HepG2 (cell line): Measurements from ENCODE around the gene UCHL3. TPM values are rescaled to one million over a fixed set of nuclear protein-coding genes. Genes with fewer than 3 reads are reported as not detected.
A peak's percentile ranks its signal among the peaks of the same experiment; 100 is the strongest.

Source experiments
- CHD4 ChIP-seq: fragments of 200-600 bp; sonication (generic); IDR thresholded peaks from 2 replicates; pipeline ENCODE4 v1.7.0; 2017; ENCODE audit warnings: mild to moderate bottlenecking, low read length, borderline replicate concordance
- DNMT3B ChIP-seq: conservative IDR thresholded peaks from 2 replicates; pipeline ENCODE4 v1.6.1; 2016; ENCODE audit warnings: missing biosample characterization, control low read depth
- GFI1 ChIP-seq: sonication (generic); formaldehyde crosslinking; IDR thresholded peaks from 2 replicates; pipeline ENCODE4 v1.5.0; 2020; ENCODE audit warnings: missing genetic modification reagents, mild to moderate bottlenecking, borderline replicate concordance
- KAT8 ChIP-seq: IDR thresholded peaks from 2 replicates; pipeline ENCODE4 v1.6.1; 2016; ENCODE audit warnings: missing genetic modification reagents, missing compliant biosample characterization
- MYNN ChIP-seq: sonication (generic); formaldehyde crosslinking; IDR thresholded peaks from 2 replicates; pipeline ENCODE4 v1.4.0; 2020; ENCODE audit warnings: mild to moderate bottlenecking, low read depth, missing genetic modification reagents
- ONECUT2 ChIP-seq: sonication (generic); formaldehyde crosslinking; IDR thresholded peaks from 2 replicates; pipeline ENCODE4 v1.4.0; 2020; ENCODE audit warnings: missing genetic modification reagents
- PHF21A ChIP-seq: sonication (generic); formaldehyde crosslinking; IDR thresholded peaks from 2 replicates; pipeline ENCODE4 v1.5.0; 2020; ENCODE audit warnings: mild to moderate bottlenecking, missing genetic modification reagents
- RARG ChIP-seq: sonication (generic); formaldehyde crosslinking; IDR thresholded peaks from 2 replicates; pipeline ENCODE4 v1.4.0; 2020; ENCODE audit warnings: low read depth, mild to moderate bottlenecking, missing genetic modification reagents
- RBAK ChIP-seq: sonication (generic); formaldehyde crosslinking; IDR thresholded peaks from 2 replicates; pipeline ENCODE4 v1.5.1; 2020; ENCODE audit warnings: mild to moderate bottlenecking, missing genetic modification reagents
- SALL1 ChIP-seq: sonication (generic); formaldehyde crosslinking; IDR thresholded peaks from 2 replicates; pipeline ENCODE4 v1.8.0; 2022; ENCODE audit warnings: mild to moderate bottlenecking, missing genetic modification reagents
- SNRNP70 ChIP-seq: fragments of 200-400 bp; formaldehyde crosslinking; IDR thresholded peaks from 2 replicates; pipeline ENCODE4 v1.6.1; 2017; ENCODE audit warnings: mild to moderate bottlenecking, low read depth, low read length, moderate library complexity
- TP53 ChIP-seq: sonication (generic); formaldehyde crosslinking; conservative IDR thresholded peaks from 2 replicates; pipeline ENCODE4 v1.4.0; 2020; ENCODE audit warnings: missing genetic modification reagents
- YEATS2 ChIP-seq: sonication (generic); formaldehyde crosslinking; IDR thresholded peaks from 2 replicates; pipeline ENCODE4 v1.4.0; 2020; ENCODE audit warnings: missing genetic modification reagents, borderline replicate concordance
- ZNF296 ChIP-seq: sonication (generic); formaldehyde crosslinking; conservative IDR thresholded peaks from 2 replicates; pipeline ENCODE4 v1.5.0; 2020; ENCODE audit warnings: mild to moderate bottlenecking, missing genetic modification reagents
- ZNF761 ChIP-seq: sonication (generic); formaldehyde crosslinking; conservative IDR thresholded peaks from 2 replicates; pipeline ENCODE4 v1.4.0; 2020; ENCODE audit warnings: mild to moderate bottlenecking, missing genetic modification reagents
- polyA plus RNA-seq, 8 experiments: library from polyadenylated mRNA; depleted of rRNA in 3 of 8; stranded (reverse) in 7 of 8; unstranded in 1 of 8; fragments of >200 nt; fragmentation: Illumina TruSeq in 4 of 8; extraction: Trizol in 4 of 8; gene quantifications; 2 replicates each; pipeline versions ENCODE4 v1.2.1 to v1.2.3, GENCODE V29; 2011 to 2016; ENCODE audit warnings: low read depth in 4 of 8, missing spikeins in 1 of 8, mixed read lengths in 1 of 8; ENCODE audit not compliant: insufficient read depth in 1 of 8
- total RNA-seq, 5 experiments: library from RNA; depleted of rRNA; stranded (reverse); fragments of >200 nt; fragmentation: Illumina TruSeq; extraction: Trizol; gene quantifications; 2 replicates each; pipeline ENCODE4 v1.2.3, GENCODE V29; 2016; ENCODE audit warnings: low read depth in 1 of 5
- TF ChIP-seq, protein P1 (sequence below): sonication (generic); formaldehyde crosslinking; IDR thresholded peaks from 2 replicates; pipeline ENCODE4 v1.4.0; 2020; ENCODE audit warnings: mild to moderate bottlenecking, low read depth, missing genetic modification reagents
- TF ChIP-seq, protein P2 (sequence below): sonication (generic); formaldehyde crosslinking; IDR thresholded peaks from 2 replicates; pipeline ENCODE4 v1.4.0; 2020; ENCODE audit warnings: missing genetic modification reagents, borderline replicate concordance
- TF ChIP-seq, protein P3 (sequence below): sonication (generic); formaldehyde crosslinking; IDR thresholded peaks from 2 replicates; pipeline ENCODE4 v1.9.0; 2021; ENCODE audit warnings: missing genetic modification reagents, borderline replicate concordance
- TF ChIP-seq, protein P4 (sequence below): IDR thresholded peaks from 2 replicates; pipeline ENCODE4 v1.6.1; 2016; ENCODE audit warnings: missing genetic modification reagents, missing compliant biosample characterization
- TF ChIP-seq, protein P5 (sequence below): sonication (generic); formaldehyde crosslinking; IDR thresholded peaks from 2 replicates; pipeline ENCODE4 v1.8.1; 2022; ENCODE audit warnings: mild to moderate bottlenecking, missing genetic modification reagents

The UCHL3 gene
- total and polyA plus RNA-seq, 2 of the 13 experiments (the other 11 are each of a cell fraction or from before 2014, with no cell fraction given), result 36.2 to 93.3 TPM

GRCh38 chr13:75549262-75550158 lies at the start of gene UCHL3 (continued):
- TF ChIP-seq, protein P1, sequence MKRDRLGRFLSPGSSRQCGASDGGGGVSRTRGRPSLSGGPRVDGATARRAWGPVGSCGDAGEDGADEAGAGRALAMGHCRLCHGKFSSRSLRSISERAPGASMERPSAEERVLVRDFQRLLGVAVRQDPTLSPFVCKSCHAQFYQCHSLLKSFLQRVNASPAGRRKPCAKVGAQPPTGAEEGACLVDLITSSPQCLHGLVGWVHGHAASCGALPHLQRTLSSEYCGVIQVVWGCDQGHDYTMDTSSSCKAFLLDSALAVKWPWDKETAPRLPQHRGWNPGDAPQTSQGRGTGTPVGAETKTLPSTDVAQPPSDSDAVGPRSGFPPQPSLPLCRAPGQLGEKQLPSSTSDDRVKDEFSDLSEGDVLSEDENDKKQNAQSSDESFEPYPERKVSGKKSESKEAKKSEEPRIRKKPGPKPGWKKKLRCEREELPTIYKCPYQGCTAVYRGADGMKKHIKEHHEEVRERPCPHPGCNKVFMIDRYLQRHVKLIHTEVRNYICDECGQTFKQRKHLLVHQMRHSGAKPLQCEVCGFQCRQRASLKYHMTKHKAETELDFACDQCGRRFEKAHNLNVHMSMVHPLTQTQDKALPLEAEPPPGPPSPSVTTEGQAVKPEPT (CRISPR knock-in tag), result peak; percentile 52; the same call in 1 of the 2 replicates
- TF ChIP-seq SALL1 (CRISPR knock-in tag) (peak; percentile 82), RARG (CRISPR knock-in tag) (no peak), YEATS2 (CRISPR knock-in tag) (peak; percentile 81; the same call in 1 of the 2 replicates), ONECUT2 (CRISPR knock-in tag) (no peak), CHD4 (no peak), GFI1 (CRISPR knock-in tag) (peak; percentile 37; the same call in 1 of the 2 replicates), TP53 (CRISPR knock-in tag) (no peak), KAT8 (peak; percentile 83), PHF21A (CRISPR knock-in tag) (peak; percentile 23; the same call in 1 of the 2 replicates), MYNN (CRISPR knock-in tag) (no peak), ZNF761 (CRISPR knock-in tag) (no peak), DNMT3B (CRISPR knock-in tag) (no peak), ZNF296 (CRISPR knock-in tag) (no peak), SNRNP70 (no peak), RBAK (CRISPR knock-in tag) (no peak)
- TF ChIP-seq, protein P2, sequence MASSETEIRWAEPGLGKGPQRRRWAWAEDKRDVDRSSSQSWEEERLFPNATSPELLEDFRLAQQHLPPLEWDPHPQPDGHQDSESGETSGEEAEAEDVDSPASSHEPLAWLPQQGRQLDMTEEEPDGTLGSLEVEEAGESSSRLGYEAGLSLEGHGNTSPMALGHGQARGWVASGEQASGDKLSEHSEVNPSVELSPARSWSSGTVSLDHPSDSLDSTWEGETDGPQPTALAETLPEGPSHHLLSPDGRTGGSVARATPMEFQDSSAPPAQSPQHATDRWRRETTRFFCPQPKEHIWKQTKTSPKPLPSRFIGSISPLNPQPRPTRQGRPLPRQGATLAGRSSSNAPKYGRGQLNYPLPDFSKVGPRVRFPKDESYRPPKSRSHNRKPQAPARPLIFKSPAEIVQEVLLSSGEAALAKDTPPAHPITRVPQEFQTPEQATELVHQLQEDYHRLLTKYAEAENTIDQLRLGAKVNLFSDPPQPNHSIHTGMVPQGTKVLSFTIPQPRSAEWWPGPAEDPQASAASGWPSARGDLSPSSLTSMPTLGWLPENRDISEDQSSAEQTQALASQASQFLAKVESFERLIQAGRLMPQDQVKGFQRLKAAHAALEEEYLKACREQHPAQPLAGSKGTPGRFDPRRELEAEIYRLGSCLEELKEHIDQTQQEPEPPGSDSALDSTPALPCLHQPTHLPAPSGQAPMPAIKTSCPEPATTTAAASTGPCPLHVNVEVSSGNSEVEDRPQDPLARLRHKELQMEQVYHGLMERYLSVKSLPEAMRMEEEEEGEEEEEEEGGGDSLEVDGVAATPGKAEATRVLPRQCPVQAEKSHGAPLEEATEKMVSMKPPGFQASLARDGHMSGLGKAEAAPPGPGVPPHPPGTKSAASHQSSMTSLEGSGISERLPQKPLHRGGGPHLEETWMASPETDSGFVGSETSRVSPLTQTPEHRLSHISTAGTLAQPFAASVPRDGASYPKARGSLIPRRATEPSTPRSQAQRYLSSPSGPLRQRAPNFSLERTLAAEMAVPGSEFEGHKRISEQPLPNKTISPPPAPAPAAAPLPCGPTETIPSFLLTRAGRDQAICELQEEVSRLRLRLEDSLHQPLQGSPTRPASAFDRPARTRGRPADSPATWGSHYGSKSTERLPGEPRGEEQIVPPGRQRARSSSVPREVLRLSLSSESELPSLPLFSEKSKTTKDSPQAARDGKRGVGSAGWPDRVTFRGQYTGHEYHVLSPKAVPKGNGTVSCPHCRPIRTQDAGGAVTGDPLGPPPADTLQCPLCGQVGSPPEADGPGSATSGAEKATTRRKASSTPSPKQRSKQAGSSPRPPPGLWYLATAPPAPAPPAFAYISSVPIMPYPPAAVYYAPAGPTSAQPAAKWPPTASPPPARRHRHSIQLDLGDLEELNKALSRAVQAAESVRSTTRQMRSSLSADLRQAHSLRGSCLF, result no peak
- TF ChIP-seq, protein P3, sequence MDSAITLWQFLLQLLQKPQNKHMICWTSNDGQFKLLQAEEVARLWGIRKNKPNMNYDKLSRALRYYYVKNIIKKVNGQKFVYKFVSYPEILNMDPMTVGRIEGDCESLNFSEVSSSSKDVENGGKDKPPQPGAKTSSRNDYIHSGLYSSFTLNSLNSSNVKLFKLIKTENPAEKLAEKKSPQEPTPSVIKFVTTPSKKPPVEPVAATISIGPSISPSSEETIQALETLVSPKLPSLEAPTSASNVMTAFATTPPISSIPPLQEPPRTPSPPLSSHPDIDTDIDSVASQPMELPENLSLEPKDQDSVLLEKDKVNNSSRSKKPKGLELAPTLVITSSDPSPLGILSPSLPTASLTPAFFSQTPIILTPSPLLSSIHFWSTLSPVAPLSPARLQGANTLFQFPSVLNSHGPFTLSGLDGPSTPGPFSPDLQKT, result no peak
- TF ChIP-seq, protein P4, sequence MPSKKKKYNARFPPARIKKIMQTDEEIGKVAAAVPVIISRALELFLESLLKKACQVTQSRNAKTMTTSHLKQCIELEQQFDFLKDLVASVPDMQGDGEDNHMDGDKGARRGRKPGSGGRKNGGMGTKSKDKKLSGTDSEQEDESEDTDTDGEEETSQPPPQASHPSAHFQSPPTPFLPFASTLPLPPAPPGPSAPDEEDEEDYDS (CRISPR knock-in tag), result peak; percentile 59; the same call in 1 of the 2 replicates
- TF ChIP-seq, protein P5, sequence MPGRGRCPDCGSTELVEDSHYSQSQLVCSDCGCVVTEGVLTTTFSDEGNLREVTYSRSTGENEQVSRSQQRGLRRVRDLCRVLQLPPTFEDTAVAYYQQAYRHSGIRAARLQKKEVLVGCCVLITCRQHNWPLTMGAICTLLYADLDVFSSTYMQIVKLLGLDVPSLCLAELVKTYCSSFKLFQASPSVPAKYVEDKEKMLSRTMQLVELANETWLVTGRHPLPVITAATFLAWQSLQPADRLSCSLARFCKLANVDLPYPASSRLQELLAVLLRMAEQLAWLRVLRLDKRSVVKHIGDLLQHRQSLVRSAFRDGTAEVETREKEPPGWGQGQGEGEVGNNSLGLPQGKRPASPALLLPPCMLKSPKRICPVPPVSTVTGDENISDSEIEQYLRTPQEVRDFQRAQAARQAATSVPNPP (CRISPR knock-in tag), result no peak
